HCT116 (cell line): ENCODE data around the gene LHX3. TPM values are rescaled to one million over a fixed set of nuclear protein-coding genes. Genes with fewer than 3 reads are reported as not detected.

Experiments used
- ATAC-seq: fragments of 200-7000 bp; cut with Tn5 transposase; 2 replicates; pipeline ENCODE4 v1.9.1; 2020; ENCODE audit warnings: mild to moderate bottlenecking, moderate library complexity
- BruUV-seq: library from RNA; stranded (reverse); fragments of 400-500 nt; replicated peaks from 2 replicates; lab custom pipeline; 2021; lab: Mats Ljungman, UMichigan
- CTCF ChIA-PET: fragments of 300-600 bp; sonication (Branson Sonifier 250); formaldehyde crosslinking; loops from one replicate; lab custom pipeline; 2021; ENCODE audit warnings: antibody characterized with exemption; lab: Charles Lee
- POLR2A ChIA-PET: fragments of 300-600, 350-600 bp; sonication (Branson Sonifier 250); formaldehyde crosslinking; loops from one replicate; lab custom pipeline; 2021; ENCODE audit warnings: antibody characterized with exemption; lab: Charles Lee
- RAD21 ChIA-PET, 2 experiments: fragments of 300-600 bp; sonication (Branson Sonifier 250); formaldehyde crosslinking; loops; one replicate each; lab custom pipeline; 2023; ENCODE audit warnings: low total read pairs in 2 of 2; ENCODE audit not compliant: uncharacterized antibody in 2 of 2, unreplicated experiment in 2 of 2, low non-redundant PET in 1 of 2; lab: Charles Lee
- DNase-seq: peaks from one replicate; pipeline ENCODE4 v3.0.0-alpha.2; 2010; ENCODE audit warnings: low read depth, low spot score
- H2AFZ ChIP-seq: fragments of 200-600 bp; shearing (Covaris generic), sonication (generic); 2 replicates; pipeline ENCODE4 v1.6.1; 2017; ENCODE audit warnings: low read depth, mixed run types, mixed read lengths, antibody characterized with exemption, low read length; ENCODE audit not compliant: poor library complexity, severe bottlenecking
- H3K27ac ChIP-seq: 2 replicates; pipeline ENCODE4 v1.5.1; 2012; ENCODE audit warnings: low read depth, low read length
- H3K27me3 ChIP-seq: fragments of 200-600 bp; sonication (generic); 2 replicates; pipeline ENCODE4 v1.6.1; 2016; ENCODE audit warnings: mixed run types, low read length, mixed read lengths; ENCODE audit not compliant: insufficient read depth
- H3K36me3 ChIP-seq, 2 experiments: fragments of 200-500 bp in 1 of 2; fragments of 200-600 bp in 1 of 2; sonication (Bioruptor generic) in 1 of 2; sonication (generic) in 1 of 2; 2 replicates each; pipeline versions ENCODE4 v1.5.1 to v1.6.1; 2014 to 2016; ENCODE audit warnings: low read length in 2 of 2, inconsistent platforms in 1 of 2, mixed read lengths in 1 of 2, mixed run types in 1 of 2; ENCODE audit not compliant: insufficient read depth in 2 of 2, control insufficient read depth in 1 of 2
- H3K4me1 ChIP-seq, 2 experiments: fragments of 200-600 bp in 1 of 2; sonication (generic) in 1 of 2; 2 replicates each; pipeline versions ENCODE4 v1.5.1 to v1.6.1; 2012 to 2017; ENCODE audit warnings: low read length in 2 of 2, inconsistent platforms in 1 of 2, mild to moderate bottlenecking in 1 of 2, mixed read lengths in 1 of 2, mixed run types in 1 of 2, moderate library complexity in 1 of 2; ENCODE audit not compliant: insufficient read depth in 2 of 2, control insufficient read depth in 1 of 2
- H3K4me2 ChIP-seq: fragments of 200-600 bp; sonication (generic); 2 replicates; pipeline ENCODE4 v1.6.1; 2017; ENCODE audit warnings: mixed run types, low read length, mixed read lengths
- H3K4me3 ChIP-seq, 2 experiments: fragments of 200-600 bp in 1 of 2; sonication (generic) in 1 of 2; replicated peaks in 1 of 2; 2 replicates each; pipeline ENCODE4 v1.5.1; 2011 to 2016; ENCODE audit warnings: low read length in 2 of 2, control low read depth in 1 of 2, low read depth in 1 of 2, mild to moderate bottlenecking in 1 of 2, mixed read lengths in 1 of 2, mixed run types in 1 of 2
- H3K79me2 ChIP-seq: fragments of 200-600 bp; sonication (generic); 2 replicates; pipeline ENCODE4 v1.6.1; 2017; ENCODE audit warnings: mild to moderate bottlenecking, mixed run types, low read length, moderate library complexity, mixed read lengths; ENCODE audit not compliant: insufficient read depth
- H3K9ac ChIP-seq: fragments of 200-600 bp; sonication (generic); 2 replicates; pipeline ENCODE4 v1.6.1; 2016; ENCODE audit warnings: low read length, mixed read lengths
- H3K9me2 ChIP-seq: fragments of 200-600 bp; sonication (generic), shearing (Covaris generic); 2 replicates; pipeline ENCODE4 v1.6.1; 2017; ENCODE audit warnings: mixed run types, mild to moderate bottlenecking, moderate library complexity; ENCODE audit not compliant: insufficient read depth
- H3K9me3 ChIP-seq, 2 experiments: fragments of 200-500 bp in 1 of 2; fragments of 200-600 bp in 1 of 2; sonication (Bioruptor generic) in 1 of 2; sonication (generic) in 1 of 2; 2 replicates each; pipeline ENCODE4 v1.6.1; 2014 to 2017; ENCODE audit warnings: low read length in 2 of 2, mixed read lengths in 2 of 2, inconsistent platforms in 1 of 2, low read depth in 1 of 2, mild to moderate bottlenecking in 1 of 2, mixed run types in 1 of 2, moderate library complexity in 1 of 2; ENCODE audit not compliant: control insufficient read depth in 1 of 2, insufficient read depth in 1 of 2
- H4K20me1 ChIP-seq: fragments of 200-600 bp; sonication (generic), shearing (Covaris generic); 2 replicates; pipeline ENCODE4 v1.6.1; 2017; ENCODE audit warnings: mixed run types, mild to moderate bottlenecking, moderate library complexity; ENCODE audit not compliant: insufficient read depth
- CTCF ChIP-seq, 3 experiments: fragments of 200-600 bp in 1 of 3; sonication (generic) in 1 of 3; IDR thresholded peaks in 2 of 3; conservative IDR thresholded peaks in 1 of 3; 2 replicates each; pipeline ENCODE4 v1.5.1; 2012 to 2017; ENCODE audit warnings: low read depth in 2 of 3, low read length in 2 of 3, antibody characterized with exemption in 1 of 3, borderline replicate concordance in 1 of 3, control low read depth in 1 of 3, mild to moderate bottlenecking in 1 of 3, mixed read lengths in 1 of 3, mixed run types in 1 of 3, moderate library complexity in 1 of 3; ENCODE audit not compliant: insufficient read depth in 1 of 3
- EGR1 ChIP-seq: IDR thresholded peaks from 2 replicates; pipeline ENCODE4 v1.6.1; 2012; ENCODE audit warnings: low read depth
- ELF1 ChIP-seq: IDR thresholded peaks from 2 replicates; pipeline ENCODE4 v1.6.1; 2012; ENCODE audit warnings: low read depth, borderline replicate concordance
- EZH2 ChIP-seq: fragments of 200-600 bp; sonication (generic); IDR thresholded peaks from 2 replicates; pipeline ENCODE4 v1.6.1; 2017; ENCODE audit warnings: antibody characterized with exemption, mixed run types
- FOSL1 ChIP-seq: IDR thresholded peaks from 2 replicates; pipeline ENCODE4 v1.6.1; 2012; ENCODE audit warnings: low read depth
- JUND ChIP-seq: IDR thresholded peaks from 2 replicates; pipeline ENCODE4 v1.6.1; 2012
- POLR2A ChIP-seq: IDR thresholded peaks from 2 replicates; pipeline ENCODE4 v1.7.0; 2011; ENCODE audit warnings: borderline replicate concordance; ENCODE audit not compliant: insufficient read depth, insufficient read length; ENCODE audit errors: extremely low read depth
- POLR2AphosphoS5 ChIP-seq: IDR thresholded peaks from 2 replicates; pipeline ENCODE4 v1.6.1; 2011; ENCODE audit warnings: mild to moderate bottlenecking, low read depth, low read length, moderate library complexity
- SP1 ChIP-seq: IDR thresholded peaks from 2 replicates; pipeline ENCODE4 v1.6.1; 2012; ENCODE audit warnings: low read depth
- SRF ChIP-seq: IDR thresholded peaks from 2 replicates; pipeline ENCODE4 v1.6.1; 2012; ENCODE audit warnings: low read depth
- YY1 ChIP-seq: IDR thresholded peaks from 2 replicates; pipeline ENCODE4 v1.6.1; 2011; ENCODE audit warnings: low read length, low read depth, moderate library complexity, mild to moderate bottlenecking; ENCODE audit not compliant: insufficient replicate concordance; ENCODE audit errors: extremely low read depth
- ZBTB33 ChIP-seq: IDR thresholded peaks from 2 replicates; pipeline ENCODE4 v1.6.1; 2011; ENCODE audit warnings: mild to moderate bottlenecking, low read length, moderate library complexity; ENCODE audit not compliant: insufficient replicate concordance; ENCODE audit errors: extremely low read depth
- intact Hi-C: fragments of 100-400 bp; cut with micrococcal nuclease; formaldehyde crosslinking; loops from 2 replicates; pipeline ENCODE4 v1.10.0; 2022
- total RNA-seq: library from RNA; stranded (reverse); gene quantifications from one replicate; pipeline ENCODE4 v1.2.1, GENCODE V29; 2021; ENCODE audit not compliant: unreplicated experiment

The LHX3 gene
- total RNA-seq, 1 experiment from 2014 or later, result not detected

GRCh38 chr9:136249877-136250559, 45.1 kb upstream of the LHX3 start:
- CTCF ChIA-PET, result interaction anchor here (1.1 kb wide), 1 partner anchor 17 kb away, joined by 4 read pairs; no protein-coding TSS in a partner anchor
- POLR2A ChIA-PET, result interaction anchor here (1.2 kb wide), 1 partner anchor 17 kb away, joined by 3 read pairs; no protein-coding TSS in a partner anchor

More at GRCh38 chr9:136249877-136250559, 45.1 kb upstream of the LHX3 start:
- Histone ChIP-seq H3K27ac (no peak overlapping the region), H3K4me3 (no peak overlapping the region), H3K9ac (no peak overlapping the region), H2AFZ (no peak overlapping the region), H4K20me1 (no peaks in the 10 kb centered on the region), H3K9me3 (no peaks in the 10 kb centered on the region), H3K27me3 (no peaks in the 10 kb centered on the region), H3K79me2 (peaks cover 4% of the 10 kb centered on the region), H3K4me1 (peaks cover 5 to 12% of the 10 kb centered on the region in 2 experiments), H3K9me2 (no peaks in the 10 kb centered on the region), H3K36me3 (no peaks in the 10 kb centered on the region), H3K4me2 (no peak overlapping the region)
- ATAC-seq (no peak), DNase-seq (no peak)
- intact Hi-C loops, result no loop called here
- RAD21 ChIA-PET, result no interaction called here
- TF ChIP-seq JUND, result no peak
- TF ChIP-seq SP1, result no peak
- no peak for TF ChIP-seq EGR1
- no peak for TF ChIP-seq POLR2A
- TF ChIP-seq ELF1, result no peak
- no peak for TF ChIP-seq YY1
- TF ChIP-seq EZH2, result no peak
- no peak for TF ChIP-seq CTCF (IDR thresholded peaks at IDR 0.05 in 2 of 3, conservative IDR thresholded peaks at IDR 0.05 in 1 of 3; ENCODE audit: borderline replicate concordance in 1 of 3, insufficient read depth in 1 of 3, low read depth in 2 of 3, low read length in 2 of 3)
- no peak for TF ChIP-seq FOSL1
- no peak for TF ChIP-seq SRF
- TF ChIP-seq POLR2AphosphoS5, result no peak
- no peak for TF ChIP-seq ZBTB33
- BruUV-seq, result no TSS peak
